HG02938 (cell line): ENCODE data around the gene MST1R.

Source experiments
- ATAC-seq: cut with Tn5 transposase; IDR thresholded peaks from one replicate; pipeline ENCODE4 v1.9.1; 2021; ENCODE audit warnings: mild to moderate bottlenecking, moderate library complexity; ENCODE audit not compliant: unreplicated experiment

Gene MST1R

GRCh38 chr3:49879721-49880120 is 24.0 kb downstream of the MST1R start:
- ATAC-seq: no peak

GRCh38 chr3:49878686-49879085 is 25.0 kb downstream of the MST1R start:
- no peak for ATAC-seq

- no peak for ATAC-seq
Measured at GRCh38 chr3:49877716-49878115, 26.0 kb downstream of the MST1R start.

GRCh38 chr3:49876567-49876966 is 27.1 kb downstream of the MST1R start:
- no peak for ATAC-seq

GRCh38 chr3:49873623-49874022 is 30.1 kb downstream of the MST1R start:
- ATAC-seq: no peak

- no peak for ATAC-seq
Measured at GRCh38 chr3:49872801-49873281, 30.8 kb downstream of the MST1R start.

- no peak for ATAC-seq
Measured at GRCh38 chr3:49871531-49872153, 32.0 kb downstream of the MST1R start.

- no peak for ATAC-seq
Measured at GRCh38 chr3:49869525-49870126, 34.0 kb downstream of the MST1R start, which contains the start of gene CAMKV. TSS of gene CAMKV (minus strand) at chr3:49869906. CDS start at chr3:49862388, 7,518 bp downstream.

- ATAC-seq: no peak
Measured at GRCh38 chr3:49868862-49869466, 34.7 kb downstream of the MST1R start.

GRCh38 chr3:49867871-49868321 is 35.8 kb downstream of the MST1R start:
- ATAC-seq: no peak

- ATAC-seq: no peak
Measured at GRCh38 chr3:49867400-49867799, 36.3 kb downstream of the MST1R start.

GRCh38 chr3:49865198-49865784 is 38.4 kb downstream of the MST1R start:
- ATAC-seq: no peak

GRCh38 chr3:49864505-49864904 is 39.2 kb downstream of the MST1R start:
- no peak for ATAC-seq

- no peak for ATAC-seq
Measured at GRCh38 chr3:49859576-49860305, 43.9 kb downstream of the MST1R start.

GRCh38 chr3:49856181-49857005 is 47.3 kb downstream of the MST1R start, which contains the start of gene TRAIP:
TSS of gene TRAIP (minus strand) at chr3:49856564. CDS start at chr3:49856453, 111 bp downstream.
- ATAC-seq: peak; percentile 93

- no peak for ATAC-seq
Measured at GRCh38 chr3:49855662-49856061, 48.0 kb downstream of the MST1R start.

- ATAC-seq: no peak
Measured at GRCh38 chr3:49845694-49846093, 58.0 kb downstream of the MST1R start.

GRCh38 chr3:49844464-49845183 is 59.0 kb downstream of the MST1R start:
- ATAC-seq: no peak

- ATAC-seq: no peak
Measured at GRCh38 chr3:49842843-49843517, 60.7 kb downstream of the MST1R start.
